Measurements from ENCODE around the gene CXCR3.

Gene CXCR3

DNA sequence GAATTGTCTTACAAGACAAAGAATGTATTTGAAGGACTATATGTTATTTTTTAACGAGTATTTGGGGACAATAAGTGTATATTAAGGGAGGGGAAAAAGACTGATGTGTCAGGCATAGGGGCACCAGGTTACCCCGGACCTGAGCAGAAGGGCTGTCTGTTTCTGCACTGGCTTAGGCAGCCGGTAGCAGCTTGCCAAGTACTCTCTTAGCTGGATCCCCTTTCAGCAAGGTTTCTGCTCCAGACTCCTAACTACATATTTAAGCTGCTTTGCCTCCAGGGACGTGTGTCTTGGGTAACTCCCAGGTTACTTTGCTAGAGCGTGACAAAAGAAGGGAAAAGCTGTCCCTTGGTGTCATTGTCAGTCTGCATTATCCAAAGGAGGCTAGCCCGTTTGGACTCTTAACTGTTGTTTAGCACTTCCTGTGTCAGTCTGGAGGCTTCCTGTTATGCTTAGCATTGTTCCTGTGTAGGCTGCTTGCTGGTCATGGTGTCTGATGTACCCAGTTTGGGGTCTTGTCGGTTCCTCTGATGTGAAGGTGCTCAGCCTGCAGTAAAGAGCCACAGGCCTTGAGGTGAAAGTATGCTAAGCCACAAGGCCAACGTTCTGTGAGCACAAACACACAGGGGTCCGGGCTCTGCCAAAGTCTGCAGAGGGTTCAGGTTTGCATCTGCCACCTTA is 11.6 kb downstream of the CXCR3 start (continued):
- TF ChIP-seq ZIC2 (tag by site-specific recombination; IDR thresholded peaks at IDR 0.05) = no peak
- no peak for TF ChIP-seq SCRT2 (tag by site-specific recombination; IDR thresholded peaks at IDR 0.05)
- no peak for TF ChIP-seq ZNF335 (tag by site-specific recombination; conservative IDR thresholded peaks at IDR 0.05)

DNA sequence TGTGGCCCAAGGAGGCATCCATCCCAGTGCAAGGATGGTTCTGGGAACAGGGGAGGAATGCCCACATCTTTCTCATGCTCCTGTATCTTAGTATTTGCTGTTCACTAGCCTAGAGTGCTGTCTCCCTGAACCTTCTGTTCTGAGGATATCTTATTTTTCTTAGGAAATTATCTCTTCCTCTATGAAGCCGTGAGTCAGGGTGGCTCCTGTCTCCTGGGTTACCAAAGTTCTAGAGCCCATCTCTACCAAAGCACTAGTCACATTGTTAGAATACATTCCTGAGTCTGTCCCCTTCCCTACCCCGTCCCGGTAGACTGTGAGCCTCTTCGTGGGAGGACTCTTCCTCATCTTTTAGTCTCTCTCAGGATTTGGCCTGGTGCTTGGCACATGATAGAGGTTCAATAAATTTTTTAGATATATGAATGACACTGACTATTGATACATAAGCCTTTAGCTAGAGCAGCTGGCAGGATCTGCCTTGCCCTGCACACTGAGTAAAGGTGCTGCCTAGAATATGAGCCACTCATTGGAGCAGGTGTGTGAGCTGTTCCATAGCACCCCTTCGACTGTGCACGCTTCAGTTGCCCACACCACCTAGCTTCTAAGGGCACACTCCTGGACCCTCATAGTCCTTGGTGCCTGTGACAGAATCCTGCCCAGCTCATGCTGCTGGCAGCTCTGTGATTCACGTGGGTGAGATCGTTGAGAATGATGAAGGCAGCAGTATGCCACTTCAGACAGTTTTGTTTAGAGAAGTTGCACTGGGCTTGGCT is 13.3 kb downstream of the CXCR3 start:
- H3K36me3 ChIP-seq (ENCODE audit: control insufficient read depth in 2 of 2, insufficient read depth in 1 of 2, low read length in 2 of 2) = peaks cover 0 to 43% of the 10 kb centered on the region in 2 experiments; a peak in 2 of 3 replicates
- H3K27ac ChIP-seq (ENCODE audit: extremely low read depth, low read depth, low read length) = no peak overlapping the region
- POLR2A ChIA-PET = no interaction called here
- H3K4me3 ChIP-seq (ENCODE audit: low read depth, low read length) = no peak overlapping the region
- TF ChIP-seq, protein P1, sequence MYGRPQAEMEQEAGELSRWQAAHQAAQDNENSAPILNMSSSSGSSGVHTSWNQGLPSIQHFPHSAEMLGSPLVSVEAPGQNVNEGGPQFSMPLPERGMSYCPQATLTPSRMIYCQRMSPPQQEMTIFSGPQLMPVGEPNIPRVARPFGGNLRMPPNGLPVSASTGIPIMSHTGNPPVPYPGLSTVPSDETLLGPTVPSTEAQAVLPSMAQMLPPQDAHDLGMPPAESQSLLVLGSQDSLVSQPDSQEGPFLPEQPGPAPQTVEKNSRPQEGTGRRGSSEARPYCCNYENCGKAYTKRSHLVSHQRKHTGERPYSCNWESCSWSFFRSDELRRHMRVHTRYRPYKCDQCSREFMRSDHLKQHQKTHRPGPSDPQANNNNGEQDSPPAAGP (tag by site-specific recombination; IDR thresholded peaks at IDR 0.05) = no peak
- TF ChIP-seq ZNF404 (tag by site-specific recombination; IDR thresholded peaks at IDR 0.05) = no peak
- no peak for TF ChIP-seq SETDB1 (IDR thresholded peaks at IDR 0.05; ENCODE audit: insufficient read length, low read length)
- TF ChIP-seq MYNN (tag by site-specific recombination; IDR thresholded peaks at IDR 0.05; ENCODE audit: borderline replicate concordance) = no peak
- no peak for TF ChIP-seq ZBTB17 (tag by site-specific recombination; IDR thresholded peaks at IDR 0.05)
- no peak for TF ChIP-seq ZNF416 (tag by site-specific recombination; IDR thresholded peaks at IDR 0.05)
- TF ChIP-seq, protein P2, sequence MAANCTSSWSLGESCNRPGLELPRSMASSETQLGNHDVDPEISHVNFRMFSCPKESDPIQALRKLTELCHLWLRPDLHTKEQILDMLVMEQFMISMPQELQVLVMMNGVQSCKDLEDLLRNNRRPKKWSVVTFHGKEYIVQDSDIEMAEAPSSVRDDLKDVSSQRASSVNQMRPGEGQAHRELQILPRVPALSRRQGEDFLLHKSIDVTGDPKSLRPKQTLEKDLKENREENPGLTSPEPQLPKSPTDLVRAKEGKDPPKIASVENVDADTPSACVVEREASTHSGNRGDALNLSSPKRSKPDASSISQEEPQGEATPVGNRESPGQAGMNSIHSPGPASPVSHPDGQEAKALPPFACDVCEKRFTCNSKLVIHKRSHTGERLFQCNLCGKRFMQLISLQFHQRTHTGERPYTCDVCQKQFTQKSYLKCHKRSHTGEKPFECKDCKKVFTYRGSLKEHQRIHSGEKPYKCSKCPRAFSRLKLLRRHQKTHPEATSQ (tag by site-specific recombination; IDR thresholded peaks at IDR 0.05) = no peak
- TF ChIP-seq SP7 (tag by site-specific recombination; IDR thresholded peaks at IDR 0.05) = no peak
- no peak for TF ChIP-seq ZNF324 (tag by site-specific recombination; IDR thresholded peaks at IDR 0.05)
- no peak for TF ChIP-seq ZXDB (tag by site-specific recombination; IDR thresholded peaks at IDR 0.05)
- no peak for TF ChIP-seq ZBTB1 (tag by site-specific recombination; IDR thresholded peaks at IDR 0.05)
- H3K9me3 ChIP-seq (ENCODE audit: control insufficient read depth, insufficient read depth, low read depth, low read length) = no peaks in the 10 kb centered on the region; the same call in 1 of the 2 replicates
- CTCF ChIA-PET = interaction anchor here (0.5 kb wide), 1 partner anchor 1144 kb away, joined by 3 read pairs; no protein-coding TSS in a partner anchor
- no peaks in the 10 kb centered on the region for H3K4me1 ChIP-seq (ENCODE audit: control insufficient read depth, insufficient read depth, low read length)

DNA sequence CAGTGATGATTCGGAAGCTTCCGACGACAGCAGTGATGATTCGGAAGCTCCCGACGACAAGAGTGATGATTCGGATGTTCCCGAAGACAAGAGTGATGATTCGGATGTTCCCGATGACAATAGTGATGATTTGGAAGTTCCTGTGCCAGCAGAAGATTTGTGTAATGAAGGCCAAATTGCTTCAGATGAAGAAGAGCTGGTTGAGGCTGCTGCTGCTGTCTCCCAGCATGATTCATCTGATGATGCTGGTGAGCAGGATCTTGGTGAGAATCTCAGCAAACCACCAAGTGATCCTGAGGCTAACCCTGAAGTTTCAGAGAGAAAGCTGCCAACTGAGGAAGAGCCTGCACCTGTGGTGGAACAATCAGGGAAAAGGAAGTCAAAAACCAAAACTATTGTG is 14.2 kb downstream of the CXCR3 start:
- Histone ChIP-seq H3K9me3 (ENCODE audit: control insufficient read depth, insufficient read depth, low read depth, low read length) (no peaks in the 10 kb centered on the region; the same call in 1 of the 2 replicates), H3K4me3 (ENCODE audit: low read depth, low read length) (no peak overlapping the region), H3K27ac (ENCODE audit: extremely low read depth, low read depth, low read length) (no peak overlapping the region), H3K4me1 (ENCODE audit: control insufficient read depth, insufficient read depth, low read length) (no peaks in the 10 kb centered on the region), H3K36me3 (ENCODE audit: control insufficient read depth in 2 of 2, insufficient read depth in 1 of 2, low read length in 2 of 2) (peaks cover 0 to 35% of the 10 kb centered on the region in 2 experiments; a peak in 2 of 3 replicates)
- ChIA-PET CTCF (interaction anchor here (0.7 kb wide), 1 partner anchor 434 kb away, joined by 3 read pairs; no protein-coding TSS in a partner anchor), POLR2A (interaction anchor here (0.6 kb wide), 1 partner anchor 19 kb away, joined by 3 read pairs; no protein-coding TSS in a partner anchor)
- TF ChIP-seq ZNF132 (tag by site-specific recombination; IDR thresholded peaks at IDR 0.05; ENCODE audit: borderline replicate concordance) (no peak), SCRT2 (tag by site-specific recombination; IDR thresholded peaks at IDR 0.05) (no peak), ZNF416 (tag by site-specific recombination; IDR thresholded peaks at IDR 0.05) (no peak), ZNF146 (tag by site-specific recombination; IDR thresholded peaks at IDR 0.05) (no peak), KLF1 (tag by site-specific recombination; IDR thresholded peaks at IDR 0.05) (no peak), RBAK (tag by site-specific recombination; IDR thresholded peaks at IDR 0.05) (no peak)
- TF ChIP-seq, protein P3, sequence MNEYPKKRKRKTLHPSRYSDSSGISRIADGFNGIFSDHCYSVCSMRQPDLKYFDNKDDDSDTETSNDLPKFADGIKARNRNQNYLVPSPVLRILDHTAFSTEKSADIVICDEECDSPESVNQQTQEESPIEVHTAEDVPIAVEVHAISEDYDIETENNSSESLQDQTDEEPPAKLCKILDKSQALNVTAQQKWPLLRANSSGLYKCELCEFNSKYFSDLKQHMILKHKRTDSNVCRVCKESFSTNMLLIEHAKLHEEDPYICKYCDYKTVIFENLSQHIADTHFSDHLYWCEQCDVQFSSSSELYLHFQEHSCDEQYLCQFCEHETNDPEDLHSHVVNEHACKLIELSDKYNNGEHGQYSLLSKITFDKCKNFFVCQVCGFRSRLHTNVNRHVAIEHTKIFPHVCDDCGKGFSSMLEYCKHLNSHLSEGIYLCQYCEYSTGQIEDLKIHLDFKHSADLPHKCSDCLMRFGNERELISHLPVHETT (tag by site-specific recombination; IDR thresholded peaks at IDR 0.05) = no peak
